OCI-LY7 (cell line): ENCODE data around the gene NR2F2.

ENCODE experiments used
- CTCF ChIP-seq: fragments of 200-600 bp; sonication (generic); conservative IDR thresholded peaks from 2 replicates; pipeline ENCODE4 v1.5.1; 2014; ENCODE audit warnings: mild to moderate bottlenecking, antibody characterized with exemption, low read length, moderate library complexity, mixed read lengths
- EZH2phosphoT487 ChIP-seq: fragments of 200-600 bp; sonication (generic); IDR thresholded peaks from 2 replicates; pipeline ENCODE4 v1.6.1; 2018; ENCODE audit warnings: low read depth, borderline replicate concordance, mild to moderate bottlenecking, mixed run types, antibody characterized with exemption, low read length, moderate library complexity, mixed read lengths

DNA sequence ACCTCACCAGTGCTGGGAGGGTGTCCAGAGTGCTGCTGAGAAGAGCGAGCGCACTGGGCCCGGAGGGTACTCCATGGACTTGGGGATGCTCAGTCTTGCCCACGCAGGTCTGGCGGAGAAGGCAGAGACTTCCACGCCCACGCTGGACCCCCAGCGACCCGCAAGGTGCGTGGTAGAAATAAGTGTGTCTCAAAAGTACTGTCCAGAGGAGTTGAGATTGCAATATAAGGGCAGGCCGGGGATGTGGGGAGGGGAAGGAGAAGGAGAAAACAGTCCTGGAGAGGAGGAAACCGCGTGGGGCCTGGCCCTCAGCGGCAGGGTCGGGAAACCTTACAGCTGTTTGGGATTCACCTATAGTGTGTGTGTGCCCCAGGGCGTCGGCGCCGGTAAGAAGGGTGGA, 38.9 kb downstream of the NR2F2 start:
- TF ChIP-seq CTCF (no peak), EZH2phosphoT487 (no peak)
